ENCODE measurements around the gene MCEE. TPM values are rescaled to one million over a fixed set of nuclear protein-coding genes. Genes with fewer than 3 reads are reported as not detected.
"Not testable (repeated sequence)": the region's sequence is repeated elsewhere in the genome, so short reads cannot be mapped to it uniquely, and the experiment has no call there.

MCEE gene
- total and polyA plus RNA-seq, 2 donors (not counting 3 experiments of a cell fraction or from before 2014, with no cell fraction given): 4.0 to 9.9 TPM

DNA sequence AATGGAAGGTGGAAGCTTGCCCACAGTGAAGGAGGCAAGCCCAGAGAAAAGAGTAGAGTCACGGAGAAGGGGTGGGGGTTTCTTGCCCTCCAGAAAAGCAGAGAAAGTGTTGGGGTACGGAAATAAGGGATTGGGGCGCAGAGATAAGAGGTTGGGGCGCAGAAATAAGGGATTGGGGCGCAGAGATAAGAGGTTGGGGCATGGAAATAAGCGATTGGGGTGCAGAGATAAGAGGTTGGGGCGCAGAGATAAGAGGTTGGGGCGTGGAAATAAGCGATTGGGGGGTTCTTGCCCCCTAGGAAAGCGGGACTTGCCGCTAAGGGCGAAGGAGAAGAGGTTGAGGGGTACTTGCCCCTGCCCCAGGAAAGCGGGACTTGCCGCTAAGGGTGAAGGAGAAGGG lies 40.6 kb downstream of the MCEE start:
- H3K27me3 ChIP-seq (ENCODE audit: control insufficient read depth in 2 of 2, insufficient read depth in 2 of 2, low read length in 2 of 2); H3K4me1 ChIP-seq (ENCODE audit: control insufficient read depth, extremely low read depth, insufficient read depth, low read length); H4K20me1 ChIP-seq (replicated peaks; ENCODE audit: control insufficient read depth, extremely low read depth, insufficient read depth, low read length); BruUV-seq (replicated peaks); FAIRE-seq; POLR2A ChIA-PET; CTCF ChIA-PET; H3K4me3 ChIP-seq (replicated peaks in 1 of 3; ENCODE audit: insufficient read depth in 1 of 3, low read depth in 1 of 3, low read length in 3 of 3); H3K36me3 ChIP-seq (ENCODE audit: control insufficient read depth in 2 of 2, extremely low read depth in 1 of 2, insufficient read depth in 2 of 2, low read length in 2 of 2); DNase-seq (ENCODE audit: low read depth, low spot score); dilution Hi-C loops (cut with MboI; ENCODE audit: extremely low pct_ligation_motif_present, low sequenced_read_pairs); H3K4me2 ChIP-seq (ENCODE audit: insufficient read depth, low read length); H3K79me2 ChIP-seq (ENCODE audit: control insufficient read depth, insufficient read depth, low read length); H3K9ac ChIP-seq (replicated peaks; ENCODE audit: extremely low read depth, insufficient read depth, low read length); H3K9me1 ChIP-seq (replicated peaks; ENCODE audit: control insufficient read depth, extremely low read depth, insufficient read depth, low read length); H3K27ac ChIP-seq (ENCODE audit: insufficient read depth, low read depth, low read length); H3K9me3 ChIP-seq (replicated peaks; ENCODE audit: control insufficient read depth, insufficient read depth, low read length); intact Hi-C loops (cut with micrococcal nuclease); H2AFZ ChIP-seq (ENCODE audit: low read depth, low read length): not testable (repeated sequence)

DNA sequence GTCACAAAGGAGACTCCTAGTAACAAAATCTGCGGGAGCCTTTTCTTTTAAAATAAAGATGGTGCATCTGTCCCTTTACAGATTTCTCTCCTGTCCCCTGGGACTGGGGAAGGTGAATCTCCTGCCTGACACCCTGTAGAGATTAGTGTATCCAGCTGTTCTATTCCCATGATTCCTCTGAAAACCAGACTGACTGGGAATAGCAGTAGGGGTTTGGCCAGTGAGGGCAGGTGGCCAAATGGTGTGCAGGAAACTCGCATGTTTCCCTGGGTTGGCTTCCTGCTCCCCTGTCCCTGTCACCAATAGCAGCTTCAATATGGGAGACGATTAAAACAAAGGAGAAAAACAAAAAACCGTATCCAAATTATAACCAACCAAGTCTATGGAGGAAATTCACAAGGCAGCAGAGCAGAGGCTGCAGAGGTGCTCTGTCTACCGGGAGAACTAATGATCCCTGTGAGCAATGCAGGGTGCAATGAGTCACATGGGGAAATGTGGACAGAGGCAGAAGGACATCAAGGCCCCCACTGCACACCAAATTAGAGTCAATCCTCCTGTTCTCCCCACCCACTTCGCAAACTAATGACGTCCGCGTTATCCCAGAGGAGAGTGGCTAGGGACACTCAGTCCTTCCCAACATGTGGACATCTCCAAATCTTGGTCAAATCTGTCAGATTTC lies 44.6 kb downstream of the MCEE start:
- BruUV-seq (replicated peaks); H4K20me1 ChIP-seq (replicated peaks; ENCODE audit: control insufficient read depth, extremely low read depth, insufficient read depth, low read length); H3K36me3 ChIP-seq (ENCODE audit: control insufficient read depth in 2 of 2, extremely low read depth in 1 of 2, insufficient read depth in 2 of 2, low read length in 2 of 2); POLR2A ChIA-PET; H3K27ac ChIP-seq (ENCODE audit: insufficient read depth, low read depth, low read length); H3K27me3 ChIP-seq (ENCODE audit: control insufficient read depth in 2 of 2, insufficient read depth in 2 of 2, low read length in 2 of 2); FAIRE-seq; H3K9me3 ChIP-seq (replicated peaks; ENCODE audit: control insufficient read depth, insufficient read depth, low read length); H3K9ac ChIP-seq (replicated peaks; ENCODE audit: extremely low read depth, insufficient read depth, low read length); H3K9me1 ChIP-seq (replicated peaks; ENCODE audit: control insufficient read depth, extremely low read depth, insufficient read depth, low read length); H3K79me2 ChIP-seq (ENCODE audit: control insufficient read depth, insufficient read depth, low read length); DNase-seq (ENCODE audit: low read depth, low spot score); CTCF ChIA-PET; H3K4me3 ChIP-seq (replicated peaks in 1 of 3; ENCODE audit: insufficient read depth in 1 of 3, low read depth in 1 of 3, low read length in 3 of 3); H3K4me2 ChIP-seq (ENCODE audit: insufficient read depth, low read length); intact Hi-C loops (cut with micrococcal nuclease); H3K4me1 ChIP-seq (ENCODE audit: control insufficient read depth, extremely low read depth, insufficient read depth, low read length); H2AFZ ChIP-seq (ENCODE audit: low read depth, low read length); dilution Hi-C loops (cut with MboI; ENCODE audit: extremely low pct_ligation_motif_present, low sequenced_read_pairs): not testable (repeated sequence)

DNA sequence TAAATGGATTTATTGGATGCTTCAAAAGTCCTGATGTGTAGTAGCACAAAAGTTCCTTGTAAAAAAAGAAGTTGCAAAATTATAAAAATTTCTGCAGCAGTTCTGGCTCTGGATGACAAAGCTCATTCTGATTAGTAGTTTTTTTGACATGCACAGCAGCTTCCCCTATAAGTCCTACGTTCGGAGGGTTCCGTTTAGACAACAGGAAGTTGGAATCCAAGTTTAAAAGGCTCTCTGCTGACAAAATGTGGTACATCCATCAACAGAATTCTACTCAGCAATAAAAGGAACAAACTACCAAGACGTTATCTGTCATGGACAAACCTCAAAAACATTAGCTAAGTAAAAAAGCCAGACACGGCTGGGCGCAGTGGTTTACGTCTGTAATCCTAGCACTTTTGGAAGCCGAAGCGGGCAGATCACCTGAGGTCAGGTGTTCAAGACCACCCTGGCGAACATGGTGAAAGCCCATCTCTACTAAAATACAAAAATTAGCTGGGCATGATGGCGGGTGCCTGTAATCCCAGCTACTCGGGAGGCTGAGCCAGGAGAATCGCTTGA lies 46.2 kb downstream of the MCEE start:
- H3K4me2 ChIP-seq (ENCODE audit: insufficient read depth, low read length); dilution Hi-C loops (cut with MboI; ENCODE audit: extremely low pct_ligation_motif_present, low sequenced_read_pairs); H3K36me3 ChIP-seq (ENCODE audit: control insufficient read depth in 2 of 2, extremely low read depth in 1 of 2, insufficient read depth in 2 of 2, low read length in 2 of 2); H3K27me3 ChIP-seq (ENCODE audit: control insufficient read depth in 2 of 2, insufficient read depth in 2 of 2, low read length in 2 of 2); POLR2A ChIA-PET; H3K4me1 ChIP-seq (ENCODE audit: control insufficient read depth, extremely low read depth, insufficient read depth, low read length); H2AFZ ChIP-seq (ENCODE audit: low read depth, low read length); H3K27ac ChIP-seq (ENCODE audit: insufficient read depth, low read depth, low read length); H3K9me1 ChIP-seq (replicated peaks; ENCODE audit: control insufficient read depth, extremely low read depth, insufficient read depth, low read length); intact Hi-C loops (cut with micrococcal nuclease); DNase-seq (ENCODE audit: low read depth, low spot score); H4K20me1 ChIP-seq (replicated peaks; ENCODE audit: control insufficient read depth, extremely low read depth, insufficient read depth, low read length); H3K79me2 ChIP-seq (ENCODE audit: control insufficient read depth, insufficient read depth, low read length); BruUV-seq (replicated peaks); H3K9me3 ChIP-seq (replicated peaks; ENCODE audit: control insufficient read depth, insufficient read depth, low read length); H3K9ac ChIP-seq (replicated peaks; ENCODE audit: extremely low read depth, insufficient read depth, low read length); H3K4me3 ChIP-seq (replicated peaks in 1 of 3; ENCODE audit: insufficient read depth in 1 of 3, low read depth in 1 of 3, low read length in 3 of 3): not testable (repeated sequence)
- FAIRE-seq: peak; percentile 78
- CTCF ChIA-PET: interaction anchor here (2.7 kb wide), 1 partner anchor 17 kb away, joined by 10 read pairs; no protein-coding TSS in a partner anchor

DNA sequence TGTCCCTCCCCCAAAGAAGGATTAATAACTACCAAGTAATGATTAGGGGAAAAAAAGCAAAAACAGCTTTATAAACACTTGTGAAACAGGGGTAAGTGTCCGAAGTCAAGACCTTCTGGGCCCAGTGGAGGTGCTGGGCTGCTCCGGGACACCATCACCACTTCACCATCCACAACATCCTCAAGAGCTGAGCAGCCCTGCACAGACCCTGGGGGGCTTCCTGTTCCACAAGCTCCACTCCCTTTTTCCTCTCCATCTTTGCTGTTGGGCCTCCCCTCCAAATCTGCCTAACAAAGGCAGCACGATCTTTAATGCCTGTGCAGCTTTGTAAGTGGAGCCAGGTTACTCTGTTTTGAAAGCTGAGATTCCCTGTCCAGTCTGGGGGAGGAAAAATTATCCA lies 46.7 kb downstream of the MCEE start:
- H4K20me1 ChIP-seq (replicated peaks; ENCODE audit: control insufficient read depth, extremely low read depth, insufficient read depth, low read length); H3K9ac ChIP-seq (replicated peaks; ENCODE audit: extremely low read depth, insufficient read depth, low read length); H2AFZ ChIP-seq (ENCODE audit: low read depth, low read length); DNase-seq (ENCODE audit: low read depth, low spot score); H3K4me2 ChIP-seq (ENCODE audit: insufficient read depth, low read length); BruUV-seq (replicated peaks); FAIRE-seq; H3K79me2 ChIP-seq (ENCODE audit: control insufficient read depth, insufficient read depth, low read length); dilution Hi-C loops (cut with MboI; ENCODE audit: extremely low pct_ligation_motif_present, low sequenced_read_pairs); H3K27ac ChIP-seq (ENCODE audit: insufficient read depth, low read depth, low read length); H3K4me3 ChIP-seq (replicated peaks in 1 of 3; ENCODE audit: insufficient read depth in 1 of 3, low read depth in 1 of 3, low read length in 3 of 3); intact Hi-C loops (cut with micrococcal nuclease); H3K9me1 ChIP-seq (replicated peaks; ENCODE audit: control insufficient read depth, extremely low read depth, insufficient read depth, low read length); H3K27me3 ChIP-seq (ENCODE audit: control insufficient read depth in 2 of 2, insufficient read depth in 2 of 2, low read length in 2 of 2); POLR2A ChIA-PET; H3K9me3 ChIP-seq (replicated peaks; ENCODE audit: control insufficient read depth, insufficient read depth, low read length); H3K4me1 ChIP-seq (ENCODE audit: control insufficient read depth, extremely low read depth, insufficient read depth, low read length); H3K36me3 ChIP-seq (ENCODE audit: control insufficient read depth in 2 of 2, extremely low read depth in 1 of 2, insufficient read depth in 2 of 2, low read length in 2 of 2): not testable (repeated sequence)
- CTCF ChIA-PET: interaction anchor here (2.7 kb wide), 1 partner anchor 18 kb away, joined by 10 read pairs; no protein-coding TSS in a partner anchor
